ENCODE measurements around the gene RPL10.
"Not testable (repeated sequence)": the region's sequence is repeated elsewhere in the genome, so short reads cannot be mapped to it uniquely, and the experiment has no call there.

The RPL10 gene

GRCh38 chrX:154398668-154399526, 720 bp downstream of the RPL10 start:
- TF ChIP-seq CTCF (IDR thresholded peaks at IDR 0.05; ENCODE audit: insufficient read depth, low read depth, low read length, missing control alignments) = peak; percentile 68
- peak overlapping the region; percentile 78 for H3K4me3 ChIP-seq (ENCODE audit: low read depth, low read length)
- DNase-seq (ENCODE audit: low read depth) = peak; percentile 91

DNA sequence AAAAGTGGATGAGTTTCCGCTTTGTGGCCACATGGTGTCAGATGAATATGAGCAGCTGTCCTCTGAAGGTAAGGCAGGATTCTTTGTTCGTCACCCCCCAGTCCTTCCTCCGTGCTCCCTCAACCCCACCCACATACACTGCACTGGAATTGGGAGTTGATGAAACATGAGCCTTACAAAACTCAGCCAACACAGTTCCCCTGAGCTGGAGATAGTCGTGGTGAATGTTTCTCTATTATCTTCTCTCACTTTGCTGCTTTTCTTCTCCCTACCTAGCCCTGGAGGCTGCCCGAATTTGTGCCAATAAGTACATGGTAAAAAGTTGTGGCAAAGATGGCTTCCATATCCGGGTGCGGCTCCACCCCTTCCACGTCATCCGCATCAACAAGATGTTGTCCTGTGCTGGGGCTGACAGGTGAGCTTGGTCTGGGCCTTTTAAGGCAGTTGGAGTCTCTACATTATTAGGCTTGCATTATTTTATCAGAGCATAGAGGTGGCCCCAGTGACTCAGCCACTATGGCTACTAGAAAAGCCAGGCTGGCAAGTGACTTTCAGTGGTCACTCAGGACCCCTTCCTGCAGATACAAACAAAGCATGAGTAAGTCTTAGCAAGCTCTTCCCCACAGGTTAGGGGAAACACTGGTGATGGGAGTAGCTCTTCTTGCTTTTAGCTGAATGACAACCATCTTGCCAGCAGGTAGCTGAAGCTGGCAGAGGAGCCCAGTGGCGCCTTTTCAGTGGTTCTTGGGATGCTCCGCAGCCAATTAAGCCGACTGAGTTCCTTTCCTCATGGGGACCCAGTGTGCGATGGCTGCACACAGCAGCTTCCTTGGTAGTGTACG, 1.6 kb downstream of the RPL10 start:
- TF ChIP-seq CTCF (IDR thresholded peaks at IDR 0.05; ENCODE audit: insufficient read depth, low read depth, low read length, missing control alignments) = no peak
- peak; percentile 22 for DNase-seq (ENCODE audit: low read depth)
- peak overlapping the region; percentile 78 for H3K4me3 ChIP-seq (ENCODE audit: low read depth, low read length)

DNA sequence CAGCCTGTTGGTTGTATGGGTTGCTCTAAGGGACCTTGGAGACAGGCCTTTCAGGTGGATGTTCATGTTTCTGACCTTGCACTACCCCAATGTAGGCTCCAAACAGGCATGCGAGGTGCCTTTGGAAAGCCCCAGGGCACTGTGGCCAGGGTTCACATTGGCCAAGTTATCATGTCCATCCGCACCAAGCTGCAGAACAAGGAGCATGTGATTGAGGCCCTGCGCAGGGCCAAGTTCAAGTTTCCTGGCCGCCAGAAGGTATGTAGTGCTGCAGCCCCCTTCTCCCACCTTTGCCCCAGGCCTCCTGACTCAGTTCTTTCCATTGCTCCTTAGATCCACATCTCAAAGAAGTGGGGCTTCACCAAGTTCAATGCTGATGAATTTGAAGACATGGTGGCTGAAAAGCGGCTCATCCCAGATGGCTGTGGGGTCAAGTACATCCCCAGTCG, 2.2 kb downstream of the RPL10 start:
- H3K4me3 ChIP-seq (ENCODE audit: low read depth, low read length) = peak overlapping the region; percentile 78
- DNase-seq (ENCODE audit: low read depth) = not testable (repeated sequence)

GRCh38 chrX:154401045-154401799, 3.0 kb downstream of the RPL10 start:
- no peak overlapping the region for H3K4me3 ChIP-seq (ENCODE audit: low read depth, low read length)
- no peak for TF ChIP-seq CTCF (IDR thresholded peaks at IDR 0.05; ENCODE audit: insufficient read depth, low read depth, low read length, missing control alignments)
- DNase-seq (ENCODE audit: low read depth) = peak; percentile 68

- no peak overlapping the region for H3K4me3 ChIP-seq (ENCODE audit: low read depth, low read length)
- DNase-seq (ENCODE audit: low read depth) = peak; percentile 42
- no peak for TF ChIP-seq CTCF (IDR thresholded peaks at IDR 0.05; ENCODE audit: insufficient read depth, low read depth, low read length, missing control alignments)
Measured at GRCh38 chrX:154401918-154402621, 3.9 kb downstream of the RPL10 start.

DNA sequence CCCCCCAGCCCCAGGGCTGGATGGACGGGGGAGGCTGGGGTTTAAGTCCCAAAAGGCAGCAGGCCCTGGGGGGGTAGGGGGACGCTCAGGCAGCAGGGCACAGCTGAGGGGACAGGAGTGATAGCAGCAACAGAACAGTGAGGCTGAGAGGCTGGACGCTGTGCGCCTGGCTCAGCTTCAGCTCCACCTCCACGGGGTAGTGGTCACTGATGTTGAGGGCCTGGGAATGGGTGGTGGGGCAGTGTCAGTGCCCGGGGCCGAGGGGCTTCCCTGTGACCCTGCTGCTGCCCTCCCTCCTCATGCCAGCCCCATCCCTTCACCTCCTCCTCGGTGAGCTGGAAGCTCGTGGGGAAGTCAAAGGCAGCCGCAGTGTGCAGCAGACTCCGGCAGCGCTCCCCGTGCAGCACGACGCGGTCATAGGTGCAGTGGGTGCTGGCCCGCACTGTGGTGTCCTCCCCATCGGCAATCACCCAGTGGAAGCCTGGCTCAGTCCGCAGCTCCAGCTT, 4.5 kb downstream of the RPL10 start:
- no peak for TF ChIP-seq CTCF (IDR thresholded peaks at IDR 0.05; ENCODE audit: insufficient read depth, low read depth, low read length, missing control alignments)
- H3K4me3 ChIP-seq (ENCODE audit: low read depth, low read length) = no peak overlapping the region
- DNase-seq (ENCODE audit: low read depth) = no peak
